ENCODE results near the gene LRRC52. TPM values are rescaled to one million over a fixed set of nuclear protein-coding genes. Genes with fewer than 3 reads are reported as not detected.

Gene LRRC52
- total and polyA plus RNA-seq, 2 of the 8 experiments (the other 6 are each of a cell fraction or from before 2014, with no cell fraction given): 0.05 TPM; not detected in 1

DNA sequence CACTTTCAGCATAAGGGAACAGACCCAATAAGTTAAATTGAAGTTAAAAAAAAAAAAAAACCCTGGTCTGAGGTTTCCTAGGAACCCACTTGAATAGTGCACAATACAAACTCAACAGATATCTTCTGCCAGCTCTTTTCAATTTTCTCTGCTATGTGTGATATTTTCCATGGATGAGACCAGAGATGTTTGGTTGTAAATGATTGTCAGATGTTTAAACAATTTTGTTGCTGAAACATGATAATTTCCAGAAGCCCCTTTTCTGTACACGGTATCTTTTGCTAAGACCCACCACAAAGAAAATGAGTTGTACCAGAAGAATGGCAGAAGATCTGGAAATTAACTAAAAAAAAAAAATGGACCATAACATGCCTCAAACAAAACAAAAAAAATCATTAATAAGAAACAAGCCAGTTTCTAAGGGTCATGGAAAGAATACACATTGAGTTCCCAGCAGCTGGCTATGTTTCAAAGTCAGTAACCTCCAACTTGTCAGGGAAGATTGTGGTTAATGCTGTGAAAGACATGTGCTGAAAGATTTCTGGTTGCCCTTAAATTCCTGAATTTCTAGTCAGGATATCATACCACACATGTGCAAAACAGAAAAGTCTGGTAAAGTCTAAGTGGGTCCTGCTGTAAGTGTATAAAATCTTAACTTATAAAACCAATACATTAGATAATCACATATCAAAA lies 51.6 kb downstream of the LRRC52 start:
- H3K18ac ChIP-seq (ENCODE audit: extremely low read depth, low read length): no peak overlapping the region
- H2BK5ac ChIP-seq (ENCODE audit: low read depth, low read length): no peak overlapping the region
- ChIA-PET POLR2A (ENCODE audit: partially characterized antibody) (no interaction called here), CTCF (ENCODE audit: partially characterized antibody) (interaction anchor here (1.5 to 20.1 kb wide), 4 partner anchors 72 to 212 kb away, joined by 4 to 337 read pairs (median 112); no protein-coding TSS in a partner anchor)
- H2BK20ac ChIP-seq (ENCODE audit: low read length): no peak overlapping the region
- H3K4me3 ChIP-seq (ENCODE audit: extremely low read depth in 1 of 4, insufficient read depth in 2 of 4, low read depth in 3 of 4, low read length in 4 of 4): no peak overlapping the region
- H3K4me1 ChIP-seq (replicated peaks in 1 of 4; ENCODE audit: control insufficient read depth in 3 of 4, insufficient read depth in 4 of 4, low read length in 3 of 4): peaks cover 0 to 3% (median 1%) of the 10 kb centered on the region in 4 experiments; a peak in 1 of 7 replicates
- WGBS, 2 experiments (ENCODE audit: extremely low coverage in 1 of 2, insufficient coverage in 1 of 2, insufficient read length in 1 of 2, insufficient replicate concordance in 2 of 2, low coverage in 1 of 2, low lambda C conversion rate in 2 of 2, missing lambda C conversion rate in 1 of 2): 86% methylated on average over 1 of the region's 1 CpG; no CpG with 5 or more reads in 1 of the 2 experiments
- no peak overlapping the region for H2AFZ ChIP-seq (ENCODE audit: low read length)
- no peak overlapping the region for H4K5ac ChIP-seq (ENCODE audit: insufficient read length, low read depth, low read length)
- no peaks in the 10 kb centered on the region for H4K20me1 ChIP-seq (replicated peaks in 1 of 2; ENCODE audit: control insufficient read depth in 1 of 2, insufficient read depth in 2 of 2, low read length in 2 of 2)
- no peak overlapping the region for H2BK12ac ChIP-seq (ENCODE audit: low read depth, low read length)
- H2BK15ac ChIP-seq (ENCODE audit: low read length): no peak overlapping the region
- H3K9me3 ChIP-seq (ENCODE audit: insufficient read depth in 2 of 2, low read depth in 1 of 2, low read length in 1 of 2): no peaks in the 10 kb centered on the region
- no peaks in the 10 kb centered on the region for H3K36me3 ChIP-seq (ENCODE audit: control insufficient read depth in 2 of 4, insufficient read depth in 4 of 4, low read length in 3 of 4)
- H3K56ac ChIP-seq (replicated peaks; ENCODE audit: insufficient read length, low read depth, low read length): no peak overlapping the region
- no peak overlapping the region for H3K23ac ChIP-seq (ENCODE audit: insufficient read length)
- H3K79me1 ChIP-seq (ENCODE audit: low read depth, low read length): no peaks in the 10 kb centered on the region
- no peak for DNase-seq (ENCODE audit: low read depth in 1 of 2, low spot score in 2 of 2)
- H2AK5ac ChIP-seq (ENCODE audit: low read depth, low read length): no peak overlapping the region
- no peak overlapping the region for H2BK120ac ChIP-seq (replicated peaks; ENCODE audit: low read depth, low read length)
- H4K91ac ChIP-seq (replicated peaks; ENCODE audit: insufficient read length, low read length): no peak overlapping the region
- H3K4me2 ChIP-seq (ENCODE audit: insufficient read depth in 1 of 2, low read depth in 2 of 2, low read length in 2 of 2): no peak overlapping the region
- no peak for FAIRE-seq
- no peak overlapping the region for H3K27ac ChIP-seq (ENCODE audit: low read depth, low read length)
- no peak overlapping the region for H3K14ac ChIP-seq (ENCODE audit: insufficient read length)
- no peak overlapping the region for H3K9ac ChIP-seq (replicated peaks in 1 of 4; ENCODE audit: extremely low read depth in 1 of 4, low read depth in 3 of 4, low read length in 3 of 4)
- H4K8ac ChIP-seq (ENCODE audit: extremely low read depth, insufficient read depth, low read length): no peak overlapping the region
- no peaks in the 10 kb centered on the region; the same call in 1 of the 2 replicates for H3K23me2 ChIP-seq (ENCODE audit: low read depth, low read length)
- H3K27me3 ChIP-seq (replicated peaks in 1 of 4; ENCODE audit: control insufficient read depth in 3 of 4, extremely low read depth in 1 of 4, insufficient read depth in 3 of 4, low read length in 3 of 4): no peaks in the 10 kb centered on the region
- H3K79me2 ChIP-seq (ENCODE audit: control insufficient read depth in 1 of 2, insufficient read depth in 2 of 2, low read length in 2 of 2): no peaks in the 10 kb centered on the region
- H3K4ac ChIP-seq (replicated peaks; ENCODE audit: insufficient read length, low read depth, low read length): no peak overlapping the region
- TF ChIP-seq TCF12 (IDR thresholded peaks at IDR 0.05; ENCODE audit: low read depth, low read length) (no peak), CBX8 (IDR thresholded peaks at IDR 0.05; ENCODE audit: borderline replicate concordance, low read depth, low read length) (no peak), SIX5 (IDR thresholded peaks at IDR 0.05; ENCODE audit: low read depth, low read length) (no peak), TBP (IDR thresholded peaks at IDR 0.05; ENCODE audit: low read depth, low read length) (no peak), JUN (IDR thresholded peaks at IDR 0.05; ENCODE audit: low read depth, low read length) (no peak), RAD21 (IDR thresholded peaks at IDR 0.05 in 1 of 2, conservative IDR thresholded peaks at IDR 0.05 in 1 of 2; ENCODE audit: low read depth in 2 of 2, low read length in 2 of 2) (no peak), RNF2 (IDR thresholded peaks at IDR 0.05; ENCODE audit: borderline replicate concordance, low read depth, low read length, missing control alignments, poor library complexity, severe bottlenecking) (no peak), ZNF274 (IDR thresholded peaks at IDR 0.05; ENCODE audit: borderline replicate concordance, extremely low read depth, low read length) (no peak), POLR2AphosphoS5 (IDR thresholded peaks at IDR 0.05; ENCODE audit: low read depth, low read length) (no peak), SP2 (IDR thresholded peaks at IDR 0.05; ENCODE audit: low read length) (no peak), POLR2A (IDR thresholded peaks at IDR 0.05; ENCODE audit: control extremely low read depth in 1 of 2, low read depth in 2 of 2, low read length in 2 of 2) (no peak), SIN3A (conservative IDR thresholded peaks at IDR 0.05 in 1 of 2, IDR thresholded peaks at IDR 0.05 in 1 of 2; ENCODE audit: low read depth in 1 of 2, low read length in 2 of 2) (no peak), TAF1 (IDR thresholded peaks at IDR 0.05; ENCODE audit: low read depth, low read length) (no peak)
